CD4-positive, alpha-beta memory T cell (primary cell): ENCODE results near the gene SHB. TPM values are rescaled to one million over a fixed set of nuclear protein-coding genes. Genes with fewer than 3 reads are reported as not detected.

ENCODE experiments used
- CTCF ChIA-PET: fragments of 350-600 bp; sonication (Branson Sonifier 250); formaldehyde crosslinking; loops from one replicate; lab custom pipeline; 2021; ENCODE audit warnings: inconsistent platforms; ENCODE audit not compliant: partially characterized antibody; lab: Charles Lee
- POLR2A ChIA-PET: fragments of 350-600 bp; sonication (Branson Sonifier 250); formaldehyde crosslinking; loops from one replicate; lab custom pipeline; 2021; ENCODE audit not compliant: partially characterized antibody; lab: Charles Lee
- DNase-seq, 5 donors: peaks; one replicate each; pipeline versions ENCODE4 v3.0.0 to v3.0.0-alpha.2; 2020 to 2022; ENCODE audit warnings: mixed read lengths in 1 of 5
- H3K27ac ChIP-seq: one replicate; pipeline ENCODE4 v1.7.0; 2013; ENCODE audit warnings: low read depth, low read length
- H3K27me3 ChIP-seq: 2 replicates; pipeline ENCODE4 v1.7.0; 2013; ENCODE audit warnings: mild to moderate bottlenecking, low read length, moderate library complexity; ENCODE audit not compliant: insufficient read depth
- H3K36me3 ChIP-seq: 2 replicates; pipeline ENCODE4 v1.7.0; 2013; ENCODE audit warnings: mild to moderate bottlenecking, low read length, moderate library complexity; ENCODE audit not compliant: insufficient read depth
- H3K4me1 ChIP-seq: 2 replicates; pipeline ENCODE4 v1.7.0; 2013; ENCODE audit warnings: mild to moderate bottlenecking, low read length, moderate library complexity; ENCODE audit not compliant: insufficient read depth
- H3K4me3 ChIP-seq, 2 donors: one replicate each; pipeline ENCODE4 v1.7.0; 2013; ENCODE audit warnings: low read length in 2 of 2, mild to moderate bottlenecking in 1 of 2
- H3K9me3 ChIP-seq, 2 donors: one replicate each; pipeline ENCODE4 v1.7.0; 2013; ENCODE audit warnings: low read length in 2 of 2, control low read depth in 1 of 2; ENCODE audit not compliant: control insufficient read depth in 1 of 2
- H3K27ac Mint-ChIP-seq, 7 donors: one replicate each; pipeline ENCODE4 v1.8.0; 2020 to 2021; ENCODE audit warnings: mixed read lengths in 7 of 7, mild to moderate bottlenecking in 6 of 7, inconsistent platforms in 3 of 7, moderate library complexity in 3 of 7
- H3K27me3 Mint-ChIP-seq, 2 donors: one replicate each; pipeline ENCODE4 v1.8.0; 2020 to 2021; ENCODE audit warnings: mixed read lengths in 2 of 2
- H3K36me3 Mint-ChIP-seq, 2 donors: one replicate each; pipeline ENCODE4 v1.8.0; 2020 to 2021; ENCODE audit warnings: mixed read lengths in 2 of 2, inconsistent platforms in 1 of 2, mild to moderate bottlenecking in 1 of 2
- H3K4me1 Mint-ChIP-seq, 4 donors: one replicate each; pipeline ENCODE4 v1.8.0; 2020 to 2021; ENCODE audit warnings: mixed read lengths in 4 of 4, mild to moderate bottlenecking in 1 of 4
- H3K4me3 Mint-ChIP-seq, 8 donors: one replicate each; pipeline ENCODE4 v1.8.0; 2020 to 2021; ENCODE audit warnings: mixed read lengths in 8 of 8, mild to moderate bottlenecking in 7 of 8, moderate library complexity in 6 of 8, inconsistent platforms in 3 of 8
- H3K9me3 Mint-ChIP-seq, 8 donors: one replicate each; pipeline ENCODE4 v1.8.0; 2020 to 2021; ENCODE audit warnings: mixed read lengths in 8 of 8, mild to moderate bottlenecking in 5 of 8, inconsistent platforms in 3 of 8, moderate library complexity in 1 of 8
- intact Hi-C: fragments of 100-400 bp; cut with micrococcal nuclease; formaldehyde crosslinking; loops from one replicate; pipeline ENCODE4 v1.15.1; 2023
- polyA plus RNA-seq, 2 donors: library from polyadenylated mRNA; unstranded; fragments of 300-500 nt; fragmentation: Illumina TruSeq; gene quantifications; one replicate each; pipeline ENCODE4 v1.2.3, GENCODE V29; 2021
- total RNA-seq, 2 experiments: library from RNA; stranded (reverse); gene quantifications; one replicate each; pipeline ENCODE4 v1.2.3, GENCODE V29; 2021

SHB gene
- total and polyA plus RNA-seq, 4 experiments from 2014 or later, result 0.10 to 1.3 (median 0.49) TPM

- Mint-ChIP-seq H3K9me3 (no peaks in the 10 kb centered on the region), H3K4me3 (no peak overlapping the region), H3K4me1 (no peaks in the 10 kb centered on the region), H3K27ac (no peak overlapping the region), H3K36me3 (no peaks in the 10 kb centered on the region), H3K27me3 (no peaks in the 10 kb centered on the region)
- Histone ChIP-seq H3K27me3 (no peaks in the 10 kb centered on the region), H3K27ac (no peak overlapping the region), H3K4me3 (no peak overlapping the region), H3K4me1 (no peaks in the 10 kb centered on the region), H3K36me3 (no peaks in the 10 kb centered on the region), H3K9me3 (no peaks in the 10 kb centered on the region)
- ChIA-PET CTCF (interaction anchor here (1.2 kb wide), 1 partner anchor 9 kb away, joined by 4 read pairs; no protein-coding TSS in a partner anchor), POLR2A (no interaction called here)
- DNase-seq, result peak in 1 of 5 donors; percentile 7
- intact Hi-C loops, result no loop called here
These were observed 148.4 kb downstream of the SHB start for GRCh38 chr9:37920471-37921167.

- no peaks in the 10 kb centered on the region for H3K4me1 Mint-ChIP-seq
- H3K9me3 ChIP-seq, result no peaks in the 10 kb centered on the region
- ChIA-PET CTCF (no interaction called here), POLR2A (no interaction called here)
- no peak for DNase-seq
- no peaks in the 10 kb centered on the region for H3K36me3 ChIP-seq
- no peaks in the 10 kb centered on the region for H3K36me3 Mint-ChIP-seq
- H3K27ac Mint-ChIP-seq, result no peak overlapping the region
- H3K4me3 ChIP-seq, result no peak overlapping the region
- no peaks in the 10 kb centered on the region for H3K27me3 Mint-ChIP-seq
- H3K27ac ChIP-seq, result no peak overlapping the region
- no peaks in the 10 kb centered on the region for H3K27me3 ChIP-seq
- intact Hi-C loops, result no loop called here
- H3K4me3 Mint-ChIP-seq, result no peak overlapping the region
- no peaks in the 10 kb centered on the region for H3K9me3 Mint-ChIP-seq
- no peaks in the 10 kb centered on the region for H3K4me1 ChIP-seq
These were observed 149.1 kb downstream of the SHB start for GRCh38 chr9:37919956-37920335.

GRCh38 chr9:37919246-37919955 lies 149.6 kb downstream of the SHB start:
- H3K4me1 ChIP-seq, result no peaks in the 10 kb centered on the region
- H3K4me3 ChIP-seq, result no peak overlapping the region
- H3K4me1 Mint-ChIP-seq, result no peaks in the 10 kb centered on the region
- H3K36me3 Mint-ChIP-seq, result no peaks in the 10 kb centered on the region
- no peak overlapping the region for H3K27ac Mint-ChIP-seq
- H3K36me3 ChIP-seq, result no peaks in the 10 kb centered on the region
- ChIA-PET CTCF (no interaction called here), POLR2A (no interaction called here)
- intact Hi-C loops, result no loop called here
- H3K9me3 Mint-ChIP-seq, result no peaks in the 10 kb centered on the region
- H3K27me3 ChIP-seq, result no peaks in the 10 kb centered on the region
- no peaks in the 10 kb centered on the region for H3K27me3 Mint-ChIP-seq
- no peak overlapping the region for H3K4me3 Mint-ChIP-seq
- no peak overlapping the region for H3K27ac ChIP-seq
- H3K9me3 ChIP-seq, result no peaks in the 10 kb centered on the region
- DNase-seq, result no peak

- Mint-ChIP-seq H3K4me1 (no peaks in the 10 kb centered on the region), H3K9me3 (no peaks in the 10 kb centered on the region), H3K4me3 (no peak overlapping the region), H3K27me3 (no peaks in the 10 kb centered on the region), H3K36me3 (no peaks in the 10 kb centered on the region), H3K27ac (no peak overlapping the region)
- Histone ChIP-seq H3K27me3 (no peaks in the 10 kb centered on the region), H3K27ac (no peak overlapping the region), H3K9me3 (no peaks in the 10 kb centered on the region), H3K4me1 (no peaks in the 10 kb centered on the region), H3K4me3 (no peak overlapping the region), H3K36me3 (no peaks in the 10 kb centered on the region)
- POLR2A ChIA-PET, result no interaction called here
- no peak for DNase-seq
- CTCF ChIA-PET, result interaction anchor here (1.8 kb wide), 1 partner anchor 169 kb away, joined by 4 read pairs; no protein-coding TSS in a partner anchor
- intact Hi-C loops, result no loop called here
These were observed 150.3 kb downstream of the SHB start for GRCh38 chr9:37918665-37919170.

GRCh38 chr9:37917801-37918664 lies 151.0 kb downstream of the SHB start:
- H3K4me3 ChIP-seq, result no peak overlapping the region
- H3K27ac ChIP-seq, result no peak overlapping the region
- no peaks in the 10 kb centered on the region for H3K36me3 ChIP-seq
- Mint-ChIP-seq H3K36me3 (no peaks in the 10 kb centered on the region), H3K27ac (no peak overlapping the region), H3K9me3 (no peaks in the 10 kb centered on the region), H3K4me1 (peaks cover 0 to 4% (median 0%) of the 10 kb centered on the region in 4 donors), H3K27me3 (no peaks in the 10 kb centered on the region), H3K4me3 (no peak overlapping the region)
- intact Hi-C loops, result no loop called here
- H3K27me3 ChIP-seq, result no peaks in the 10 kb centered on the region
- H3K4me1 ChIP-seq, result no peaks in the 10 kb centered on the region
- no peaks in the 10 kb centered on the region for H3K9me3 ChIP-seq
- POLR2A ChIA-PET, result no interaction called here
- no peak for DNase-seq
- CTCF ChIA-PET, result interaction anchor here (1.8 kb wide), 1 partner anchor 170 kb away, joined by 4 read pairs; no protein-coding TSS in a partner anchor

GRCh38 chr9:37917313-37917731 lies 151.7 kb downstream of the SHB start:
- H3K4me3 Mint-ChIP-seq, result no peak overlapping the region
- no peak overlapping the region for H3K27ac ChIP-seq
- no peaks in the 10 kb centered on the region for H3K36me3 ChIP-seq
- no peak for DNase-seq
- H3K4me1 Mint-ChIP-seq, result peaks cover 0 to 4% (median 0%) of the 10 kb centered on the region in 4 donors
- no peak overlapping the region for H3K4me3 ChIP-seq
- intact Hi-C loops, result no loop called here
- no peaks in the 10 kb centered on the region for H3K4me1 ChIP-seq
- H3K36me3 Mint-ChIP-seq, result no peaks in the 10 kb centered on the region
- ChIA-PET POLR2A (no interaction called here), CTCF (interaction anchor here (0.7 to 1.8 kb wide), 2 partner anchors 10 to 171 kb away, joined by 3 to 4 read pairs; no protein-coding TSS in a partner anchor)
- no peaks in the 10 kb centered on the region for H3K27me3 ChIP-seq
- no peaks in the 10 kb centered on the region for H3K9me3 Mint-ChIP-seq
- no peak overlapping the region for H3K27ac Mint-ChIP-seq
- H3K9me3 ChIP-seq, result no peaks in the 10 kb centered on the region
- no peaks in the 10 kb centered on the region for H3K27me3 Mint-ChIP-seq
